GM19351 (cell line): ENCODE measurements around the gene PRG3.
"Not testable (repeated sequence)": the region's sequence is repeated elsewhere in the genome, so short reads cannot be mapped to it uniquely, and the experiment has no call there.

ENCODE experiments used
- ATAC-seq: cut with Tn5 transposase; IDR thresholded peaks from one replicate; pipeline ENCODE4 v1.9.1; 2021; ENCODE audit warnings: mild to moderate bottlenecking, moderate library complexity; ENCODE audit not compliant: unreplicated experiment

PRG3 gene

DNA sequence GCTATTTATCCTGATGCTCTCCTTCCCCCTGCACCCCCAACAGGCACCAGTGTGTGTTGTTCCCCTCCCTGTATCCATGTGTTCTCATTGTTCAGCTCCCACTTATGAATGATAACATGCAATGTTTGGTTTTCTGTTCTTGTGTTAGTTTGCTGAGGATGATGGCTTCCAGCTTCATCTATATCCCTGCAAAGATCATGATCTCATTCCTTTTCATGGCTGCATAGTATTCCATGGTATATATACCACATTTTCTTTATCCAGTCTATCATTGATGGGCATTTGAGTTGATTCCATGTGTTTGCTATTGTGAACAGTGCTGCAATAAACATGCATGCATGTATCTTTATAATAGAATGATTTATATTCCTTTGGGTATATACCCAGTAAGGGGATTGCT, 19.5 kb downstream of the PRG3 start:
- not testable (repeated sequence) for ATAC-seq

- ATAC-seq, result no peak
Measured at GRCh38 chr11:57360991-57361390, 20.0 kb downstream of the PRG3 start.

GRCh38 chr11:57359896-57360690, 20.9 kb downstream of the PRG3 start:
- no peak for ATAC-seq

GRCh38 chr11:57359396-57359795, 21.6 kb downstream of the PRG3 start:
- no peak for ATAC-seq

DNA sequence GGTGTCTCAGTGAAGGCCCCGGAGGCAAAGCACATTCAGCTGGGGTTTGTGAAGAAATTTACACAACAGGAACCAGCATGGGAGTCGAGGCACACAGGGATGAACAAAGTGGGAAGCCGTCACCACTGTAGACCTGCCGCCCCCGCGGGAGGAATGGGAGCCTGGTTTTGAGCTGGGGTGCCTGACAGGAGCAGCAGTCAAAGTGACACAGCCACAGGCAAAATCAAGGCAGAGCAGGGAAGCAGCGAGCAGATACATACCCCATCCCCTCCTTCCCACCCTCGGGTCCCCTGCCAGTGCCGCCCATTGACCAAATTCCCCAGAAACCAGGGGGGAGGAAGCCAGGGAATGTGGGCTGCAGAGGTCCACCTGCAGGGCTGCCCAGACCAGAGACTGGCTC, 22.0 kb downstream of the PRG3 start:
- no peak for ATAC-seq

GRCh38 chr11:57358543-57358961, 22.4 kb downstream of the PRG3 start:
- no peak for ATAC-seq

- no peak for ATAC-seq
Measured at GRCh38 chr11:57357856-57358255, 23.1 kb downstream of the PRG3 start.

GRCh38 chr11:57357310-57357709, 23.6 kb downstream of the PRG3 start:
- ATAC-seq, result no peak

DNA sequence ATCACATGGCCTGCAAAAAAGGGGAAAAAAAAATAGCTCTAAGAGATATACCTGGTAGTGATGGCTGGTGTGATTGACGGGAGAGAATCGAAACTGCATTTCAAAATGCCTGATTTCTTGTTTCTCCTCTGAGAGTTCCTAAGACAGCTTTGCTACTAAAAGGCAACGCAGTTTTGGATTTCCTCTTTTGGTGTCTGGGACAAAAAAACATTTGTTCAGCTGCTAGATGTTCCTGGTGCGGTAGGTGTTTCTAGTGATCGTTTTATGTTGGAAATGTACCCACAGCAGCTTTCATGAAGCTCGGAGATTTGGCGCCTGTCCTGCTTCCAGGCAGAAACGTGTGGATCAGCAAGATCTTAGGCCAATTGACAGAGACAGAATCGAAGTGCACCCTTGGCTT, 24.7 kb downstream of the PRG3 start:
- ATAC-seq, result no peak

GRCh38 chr11:57354699-57355098, 26.3 kb downstream of the PRG3 start:
- ATAC-seq, result no peak

DNA sequence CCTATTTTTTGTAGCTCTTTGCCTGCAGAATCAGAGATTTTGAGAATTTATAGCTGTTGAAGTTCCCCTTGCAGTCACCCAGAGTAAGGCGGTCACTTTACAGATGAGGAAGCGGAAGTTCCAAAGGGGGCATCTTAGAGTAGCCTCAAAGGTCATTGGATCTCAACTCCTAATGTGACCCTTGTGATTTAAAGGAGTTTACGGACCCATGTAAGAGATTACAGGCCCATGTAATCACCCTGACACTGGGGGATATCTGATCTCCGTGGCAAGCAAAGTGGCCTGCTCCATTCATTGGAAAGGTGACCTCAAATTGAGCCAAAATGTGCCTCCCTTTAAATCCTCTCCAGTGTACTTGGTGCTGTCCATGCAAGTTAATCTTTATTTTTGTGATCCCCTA, 27.1 kb downstream of the PRG3 start:
- ATAC-seq, result no peak

DNA sequence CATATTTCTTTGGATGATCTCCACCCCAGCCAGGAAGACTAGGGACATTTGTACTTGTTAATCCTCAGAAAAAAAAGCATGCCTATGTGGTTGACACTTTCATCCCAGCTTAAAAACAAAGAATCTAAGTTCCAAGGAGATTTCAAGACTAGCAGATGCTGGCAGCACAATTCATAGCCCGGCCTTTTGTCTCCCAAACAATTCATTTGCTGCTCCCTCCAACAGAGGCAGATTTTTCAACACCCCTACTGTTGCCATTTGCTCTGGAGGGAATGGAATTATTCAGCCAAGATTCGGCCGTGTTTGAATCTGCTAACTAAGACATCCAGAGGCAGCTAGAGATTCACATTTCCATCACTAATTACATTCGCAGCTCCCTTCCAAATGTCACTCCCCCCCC, 27.5 kb downstream of the PRG3 start:
- ATAC-seq, result no peak

DNA sequence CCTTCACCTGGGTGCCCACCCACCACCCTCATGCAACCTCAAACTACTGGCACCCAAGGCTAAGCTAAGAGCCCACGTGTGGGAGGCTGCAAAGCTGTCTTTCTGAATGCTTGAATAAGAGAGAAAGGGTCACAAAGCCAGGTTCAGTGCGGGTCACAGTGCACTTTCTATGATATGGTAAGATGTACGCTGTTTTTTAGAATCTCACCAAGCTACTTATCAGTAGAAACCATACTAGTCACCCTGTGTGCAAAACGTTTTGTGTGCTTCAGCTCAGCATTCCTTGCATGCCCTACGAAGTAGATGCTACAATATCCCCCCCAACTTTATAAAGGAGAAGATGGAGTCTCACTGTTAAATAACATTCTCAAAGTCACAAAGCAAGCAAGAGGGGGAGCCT, 27.9 kb downstream of the PRG3 start:
- ATAC-seq, result no peak

DNA sequence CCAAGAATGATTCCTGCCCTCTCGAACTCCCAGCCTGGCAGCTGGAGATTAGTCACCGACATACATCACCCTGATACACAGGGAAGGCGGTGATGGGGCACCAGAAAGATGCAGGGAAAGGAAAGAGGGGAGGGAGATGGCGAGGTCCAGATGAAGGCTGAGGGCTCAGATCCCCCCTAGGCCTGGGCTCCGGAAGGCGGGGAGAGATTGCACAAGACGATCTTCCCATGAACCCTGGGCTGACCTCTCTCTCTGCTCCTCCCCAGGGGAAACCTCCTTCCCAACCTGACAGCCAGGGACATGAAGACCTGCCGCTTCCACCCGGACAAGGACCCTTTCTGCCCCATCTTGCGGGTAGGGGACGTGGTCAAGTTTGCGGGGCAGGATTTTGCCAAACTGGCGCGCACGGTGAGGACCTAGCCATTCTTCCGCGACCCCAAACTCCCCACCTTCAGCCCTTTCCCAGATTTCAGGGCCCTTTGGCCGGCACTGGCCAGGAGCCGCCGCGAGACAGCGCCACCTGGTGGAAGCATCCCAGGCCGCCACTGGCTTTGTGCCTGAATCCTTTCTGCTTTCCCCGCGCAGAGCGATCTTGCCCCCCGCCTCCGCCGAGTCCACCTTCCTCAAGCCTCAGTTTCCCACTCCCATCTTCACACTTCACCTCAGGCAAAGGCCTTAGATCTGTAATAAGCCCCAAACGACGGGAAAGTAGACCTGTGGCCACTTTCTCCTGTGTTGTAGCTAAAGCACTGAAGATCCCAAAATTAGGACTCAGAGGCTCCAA, 31.3 kb downstream of the PRG3 start:
- no peak for ATAC-seq

GRCh38 chr11:57348636-57349313, 32.2 kb downstream of the PRG3 start:
- no peak for ATAC-seq

DNA sequence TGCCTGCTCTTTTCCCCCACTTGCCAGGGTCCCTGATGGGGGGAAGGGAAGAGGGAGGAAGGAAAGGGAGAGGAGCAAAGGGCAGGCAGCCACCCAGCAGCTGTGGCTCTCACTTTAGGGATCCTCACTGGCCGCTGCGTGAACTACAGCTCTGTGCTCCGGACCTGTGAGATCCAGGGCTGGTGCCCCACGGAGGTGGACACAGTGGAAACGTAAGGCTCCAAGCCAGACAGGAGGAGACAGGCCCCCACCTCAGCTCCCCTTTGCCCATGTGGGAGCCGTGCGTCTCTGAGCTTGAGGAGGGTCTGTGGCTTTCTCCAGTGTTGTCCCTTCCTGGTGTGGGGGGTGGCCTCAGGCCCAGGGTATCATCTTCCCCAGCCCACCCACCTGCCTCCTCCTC, 32.9 kb downstream of the PRG3 start:
- ATAC-seq, result no peak

GRCh38 chr11:57347336-57347735, 33.6 kb downstream of the PRG3 start:
- ATAC-seq, result no peak

- peak; percentile 80 for ATAC-seq
Measured at GRCh38 chr11:57345555-57346211, 35.3 kb downstream of the PRG3 start.

GRCh38 chr11:57344826-57345225, 36.1 kb downstream of the PRG3 start:
- no peak for ATAC-seq

DNA sequence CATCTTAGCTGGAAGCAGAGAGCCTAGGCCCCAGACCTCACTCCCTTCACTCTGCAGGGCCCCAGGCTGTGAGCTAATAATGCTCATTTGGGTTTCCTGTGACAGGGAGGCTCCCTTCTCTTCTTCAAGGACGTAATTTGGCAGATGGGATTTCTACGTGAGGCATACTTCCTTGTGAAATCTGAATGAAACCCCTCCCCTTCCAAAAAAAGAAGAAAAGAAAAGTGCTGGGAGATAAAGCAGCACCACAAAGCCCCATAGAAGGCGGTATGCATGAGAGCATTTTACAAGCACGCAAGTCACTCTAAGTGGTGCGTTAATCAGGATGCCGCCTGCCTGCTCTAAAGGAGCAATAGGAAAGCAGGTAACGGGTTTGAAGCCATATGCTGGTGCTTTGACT, 37.1 kb downstream of the PRG3 start:
- no peak for ATAC-seq

DNA sequence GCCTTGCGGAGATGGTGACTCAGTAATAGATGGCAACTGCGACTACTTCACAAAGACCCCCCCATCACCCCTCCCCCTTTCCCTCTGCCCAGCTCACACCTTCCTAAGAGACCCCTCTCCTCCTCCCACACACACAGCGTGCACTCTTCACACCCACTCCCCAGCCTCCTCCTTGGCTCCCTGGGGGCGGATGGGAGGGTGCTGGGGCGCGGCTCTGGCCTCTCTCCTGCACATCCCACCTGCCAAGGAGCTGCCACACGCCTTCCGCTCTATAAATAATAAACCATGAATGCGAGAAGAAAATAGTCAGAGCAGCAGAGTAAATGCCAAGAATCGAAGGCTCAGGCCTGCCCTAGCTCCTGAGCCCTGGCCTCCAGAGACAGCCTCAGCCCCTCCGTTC, 38.2 kb downstream of the PRG3 start:
- ATAC-seq, result no peak
